Muscle layer of colon (tissue), 2 donors: ENCODE measurements around the gene MTHFSD.

Source experiments
- H3K27ac ChIP-seq: one replicate; pipeline ENCODE4 v1.7.0; 2013; ENCODE audit warnings: low read depth, mild to moderate bottlenecking, low read length, moderate library complexity
- H3K27me3 ChIP-seq, 2 donors: one replicate each; pipeline ENCODE4 v1.7.0; 2013; ENCODE audit warnings: low read length in 2 of 2, mild to moderate bottlenecking in 2 of 2; ENCODE audit not compliant: insufficient read depth in 2 of 2, control insufficient read depth in 1 of 2
- H3K36me3 ChIP-seq: one replicate; pipeline ENCODE4 v1.7.0; 2013; ENCODE audit warnings: mild to moderate bottlenecking, low read length; ENCODE audit not compliant: insufficient read depth
- H3K4me1 ChIP-seq: one replicate; pipeline ENCODE4 v1.7.0; 2013; ENCODE audit warnings: mild to moderate bottlenecking, low read length; ENCODE audit not compliant: insufficient read depth
- H3K4me3 ChIP-seq, 2 donors: one replicate each; pipeline ENCODE4 v1.7.0; 2013; ENCODE audit warnings: low read length in 2 of 2, low read depth in 1 of 2, mild to moderate bottlenecking in 1 of 2, moderate library complexity in 1 of 2
- H3K9ac ChIP-seq: one replicate; pipeline ENCODE4 v1.7.0; 2013; ENCODE audit warnings: low read length
- H3K9me3 ChIP-seq: one replicate; pipeline ENCODE4 v1.7.0; 2013; ENCODE audit warnings: mild to moderate bottlenecking, low read length
- donor health status: abdominal sarcoma.
- donor health status: Adenocarcinoma of cecum.

MTHFSD gene

GRCh38 chr16:86554917-86555703 is at the start of gene MTHFSD:
TSS of gene MTHFSD (minus strand) at chr16:86555235. CDS start at chr16:86555184, 51 bp downstream.
- Histone ChIP-seq H3K36me3 (peaks cover 15% of the 10 kb centered on the region), H3K9me3 (no peaks in the 10 kb centered on the region), H3K4me3 (peak within 1 kb of the TSS; percentile 99 to 100), H3K27ac (peak within 1 kb of the TSS; percentile 70), H3K4me1 (peaks cover 9% of the 10 kb centered on the region), H3K27me3 (no peaks in the 10 kb centered on the region), H3K9ac (peak within 1 kb of the TSS; percentile 84)

GRCh38 chr16:86604436-86605193 is 49.6 kb upstream of the MTHFSD start:
- Histone ChIP-seq H3K9ac (no peak overlapping the region), H3K27me3 (peaks cover 0 to 8% of the 10 kb centered on the region in 2 donors), H3K4me1 (no peaks in the 10 kb centered on the region), H3K36me3 (no peaks in the 10 kb centered on the region), H3K27ac (no peak overlapping the region), H3K9me3 (no peaks in the 10 kb centered on the region), H3K4me3 (no peak overlapping the region)

GRCh38 chr16:86602521-86602920 is 47.5 kb upstream of the MTHFSD start:
- no peak overlapping the region for H3K4me3 ChIP-seq
- no peaks in the 10 kb centered on the region for H3K4me1 ChIP-seq
- H3K27ac ChIP-seq = no peak overlapping the region
- H3K9me3 ChIP-seq = no peaks in the 10 kb centered on the region
- H3K9ac ChIP-seq = no peak overlapping the region
- H3K27me3 ChIP-seq = peaks cover 0 to 8% of the 10 kb centered on the region in 2 donors
- no peaks in the 10 kb centered on the region for H3K36me3 ChIP-seq

DNA sequence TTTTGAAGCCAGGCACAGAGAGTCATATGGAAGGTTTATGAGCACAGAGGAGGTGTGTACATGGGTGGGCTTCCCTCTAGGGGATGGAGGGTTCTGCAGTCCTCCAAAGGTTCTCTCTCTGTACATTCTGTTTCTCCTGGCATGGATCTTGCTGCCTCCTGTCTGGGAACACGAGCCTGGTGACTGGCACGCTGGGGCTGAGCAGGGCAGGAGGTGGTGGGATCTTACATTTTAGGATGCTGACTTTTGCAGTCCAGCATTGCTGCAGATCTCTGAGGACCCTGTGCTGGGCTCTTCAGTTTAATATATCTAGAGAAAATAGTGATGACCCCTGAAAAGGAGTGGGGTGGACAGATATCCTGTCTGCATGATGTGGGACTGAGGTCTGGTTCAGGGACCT is 46.3 kb upstream of the MTHFSD start:
- Histone ChIP-seq H3K9me3 (no peaks in the 10 kb centered on the region), H3K27me3 (peaks cover 5 to 8% of the 10 kb centered on the region in 2 donors), H3K4me3 (no peak overlapping the region), H3K9ac (no peak overlapping the region), H3K27ac (no peak overlapping the region), H3K36me3 (no peaks in the 10 kb centered on the region), H3K4me1 (no peaks in the 10 kb centered on the region)

DNA sequence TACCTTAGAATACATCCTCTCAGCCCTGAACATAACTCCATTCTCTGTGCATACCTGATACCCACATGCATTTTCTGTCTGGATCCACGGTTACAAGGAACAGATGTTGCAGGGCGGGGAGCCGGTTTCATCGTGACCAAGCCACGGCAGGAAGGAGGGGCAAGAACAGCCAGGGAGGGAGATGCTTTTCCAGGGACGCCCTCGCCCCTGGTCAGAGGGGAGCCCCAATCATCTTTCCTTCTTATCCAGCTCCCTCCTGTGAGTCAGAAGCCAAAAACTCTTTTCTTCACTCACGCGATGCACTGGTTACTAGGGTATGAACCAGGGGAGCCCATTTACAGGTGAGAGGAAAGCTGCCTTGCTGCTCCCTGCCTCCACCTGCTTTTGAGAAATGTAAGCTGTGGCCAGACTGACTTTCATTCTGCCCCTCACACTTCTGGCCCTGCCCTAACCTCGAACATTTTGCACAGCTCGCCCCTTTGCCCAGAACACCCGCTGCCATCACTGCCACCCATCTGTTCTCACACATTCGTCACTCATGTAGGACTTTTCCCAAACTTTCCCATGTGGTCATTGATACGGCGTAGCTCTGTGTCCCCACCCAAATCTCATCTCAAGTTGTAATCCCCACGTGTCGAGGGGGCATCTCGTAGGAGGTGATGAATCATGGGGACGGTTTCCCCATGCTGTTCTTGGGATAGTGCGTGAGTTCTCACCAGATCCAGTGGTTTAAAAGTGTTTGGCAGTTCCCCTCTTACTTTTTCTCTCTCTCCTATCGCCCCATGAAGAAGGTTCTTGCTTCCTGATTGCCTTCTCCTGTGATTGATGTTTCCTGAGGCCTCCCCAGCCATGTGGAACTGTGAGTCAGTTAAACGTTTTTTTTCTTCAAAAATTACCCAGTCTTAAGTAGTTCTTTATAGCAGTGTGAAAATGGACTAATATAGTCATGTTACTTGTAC is 43.9 kb upstream of the MTHFSD start:
- Histone ChIP-seq H3K4me1 (no peaks in the 10 kb centered on the region), H3K9me3 (no peaks in the 10 kb centered on the region), H3K4me3 (no peak overlapping the region), H3K36me3 (no peaks in the 10 kb centered on the region), H3K27ac (no peak overlapping the region), H3K9ac (no peak overlapping the region), H3K27me3 (peaks cover 10 to 22% of the 10 kb centered on the region in 2 donors)

DNA sequence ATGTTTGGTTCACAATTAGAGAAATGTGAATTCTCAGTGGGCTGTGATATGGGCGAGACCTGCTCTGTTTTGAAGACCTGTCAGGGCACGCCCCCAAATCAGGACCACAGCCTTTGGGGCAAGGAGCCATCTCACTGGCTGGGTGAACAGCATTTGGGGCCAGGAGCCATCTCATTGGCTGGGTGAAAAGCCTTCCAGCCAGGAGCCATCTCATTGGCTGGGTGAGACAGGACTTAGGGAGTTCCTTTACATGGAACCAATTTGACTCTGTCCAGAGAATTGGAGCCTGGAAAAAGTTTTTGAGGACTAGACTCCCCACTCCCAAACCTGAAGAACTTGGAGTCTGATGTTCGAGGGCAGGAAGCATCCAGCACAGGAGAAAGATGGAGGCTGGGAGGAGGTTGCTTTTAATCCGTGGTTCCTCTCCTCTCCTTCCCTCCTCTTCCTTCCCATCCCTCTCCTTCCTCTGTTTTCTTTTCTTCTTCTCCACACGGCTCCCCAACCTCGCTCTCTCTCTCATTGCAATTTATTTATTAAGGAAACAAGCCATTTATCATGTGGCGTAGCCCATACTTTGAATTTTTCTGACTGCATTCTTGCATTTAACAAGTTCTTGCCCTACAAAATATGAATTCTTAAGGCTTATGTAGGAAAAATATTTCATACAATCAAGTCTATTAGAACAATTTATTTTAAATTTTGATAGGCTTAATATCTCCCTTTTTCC is 43.0 kb upstream of the MTHFSD start:
- Histone ChIP-seq H3K4me1 (no peaks in the 10 kb centered on the region), H3K9me3 (no peaks in the 10 kb centered on the region), H3K9ac (no peak overlapping the region), H3K36me3 (no peaks in the 10 kb centered on the region), H3K27me3 (peaks cover 13 to 31% of the 10 kb centered on the region in 2 donors), H3K4me3 (no peak overlapping the region), H3K27ac (no peak overlapping the region)

- Histone ChIP-seq H3K4me1 (no peaks in the 10 kb centered on the region), H3K4me3 (no peak overlapping the region), H3K27ac (no peak overlapping the region), H3K36me3 (no peaks in the 10 kb centered on the region), H3K27me3 (peaks cover 13 to 38% of the 10 kb centered on the region in 2 donors), H3K9me3 (no peaks in the 10 kb centered on the region), H3K9ac (no peak overlapping the region)
These were observed 42.3 kb upstream of the MTHFSD start for GRCh38 chr16:86597126-86597879.

DNA sequence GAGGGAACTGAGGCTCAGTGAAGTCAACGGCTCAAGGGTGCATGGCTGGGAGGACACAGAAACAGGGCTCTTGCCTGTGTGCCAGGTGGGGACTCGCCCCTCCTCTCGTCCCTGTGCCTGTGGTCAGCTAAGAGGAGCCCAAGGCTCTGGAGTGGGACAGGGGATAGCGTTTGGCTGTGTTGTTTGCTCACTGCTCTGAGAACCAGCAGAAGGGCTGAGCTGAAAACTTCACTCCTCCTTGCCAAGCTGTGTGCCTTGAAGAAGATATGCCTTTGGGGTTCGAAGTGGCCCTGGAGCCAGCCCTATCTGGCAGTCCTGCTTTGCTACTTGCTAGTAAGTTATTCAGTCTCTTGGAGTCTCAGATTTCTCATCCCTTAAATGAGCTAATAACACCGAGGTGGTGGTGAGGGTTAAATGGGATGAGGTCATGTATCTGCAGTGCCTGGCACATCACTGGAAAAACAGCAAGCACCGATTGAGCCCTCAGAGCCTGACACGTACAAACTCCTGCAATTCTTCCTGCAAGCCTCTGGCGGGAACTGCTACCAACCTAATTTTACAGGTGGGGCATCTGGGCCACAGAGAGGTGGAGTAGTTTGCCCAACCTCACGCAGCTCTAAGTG is 41.1 kb upstream of the MTHFSD start:
- no peaks in the 10 kb centered on the region for H3K4me1 ChIP-seq
- no peak overlapping the region for H3K27ac ChIP-seq
- no peak overlapping the region for H3K4me3 ChIP-seq
- no peak overlapping the region for H3K9ac ChIP-seq
- no peaks in the 10 kb centered on the region for H3K36me3 ChIP-seq
- peaks cover 25 to 43% of the 10 kb centered on the region in 2 donors for H3K27me3 ChIP-seq
- H3K9me3 ChIP-seq = no peaks in the 10 kb centered on the region

GRCh38 chr16:86594721-86595120 is 39.7 kb upstream of the MTHFSD start:
- Histone ChIP-seq H3K36me3 (no peaks in the 10 kb centered on the region), H3K4me3 (no peak overlapping the region)

More at GRCh38 chr16:86594721-86595120, 39.7 kb upstream of the MTHFSD start:
- no peak overlapping the region for H3K9ac ChIP-seq
- peaks cover 31 to 49% of the 10 kb centered on the region in 2 donors for H3K27me3 ChIP-seq
- H3K27ac ChIP-seq = no peak overlapping the region
- H3K4me1 ChIP-seq = no peaks in the 10 kb centered on the region
- no peaks in the 10 kb centered on the region for H3K9me3 ChIP-seq
